Skeletal muscle cell (primary cell): ENCODE data around the gene NEK8.
"Not testable (repeated sequence)": the region's sequence is repeated elsewhere in the genome, so short reads cannot be mapped to it uniquely, and the experiment has no call there.

Source experiments
- DNase-seq: peaks from one replicate; pipeline ENCODE4 v3.0.0-alpha.2; 2010; ENCODE audit warnings: low read depth
- H3K4me3 ChIP-seq: 2 replicates; pipeline ENCODE4 v1.5.1; 2011; ENCODE audit warnings: low read depth, mild to moderate bottlenecking, control low read depth, low read length, moderate library complexity

NEK8 gene

GRCh38 chr17:28755486-28755885 lies 26.9 kb downstream of the NEK8 start:
- DNase-seq: no peak
- H3K4me3 ChIP-seq: no peak overlapping the region

- DNase-seq: no peak
- H3K4me3 ChIP-seq: no peak overlapping the region
These were observed 27.6 kb downstream of the NEK8 start for GRCh38 chr17:28756049-28756804.

GRCh38 chr17:28758411-28759121 lies 30.0 kb downstream of the NEK8 start:
- no peak overlapping the region for H3K4me3 ChIP-seq
- DNase-seq: no peak

GRCh38 chr17:28759256-28759865 lies 30.8 kb downstream of the NEK8 start:
- no peak for DNase-seq
- no peak overlapping the region for H3K4me3 ChIP-seq

GRCh38 chr17:28760601-28761562 lies 32.3 kb downstream of the NEK8 start:
- no peak overlapping the region for H3K4me3 ChIP-seq
- peak; percentile 18 for DNase-seq

- DNase-seq: no peak
These were observed 34.7 kb downstream of the NEK8 start for GRCh38 chr17:28763137-28763799.

GRCh38 chr17:28763804-28764266 lies 35.2 kb downstream of the NEK8 start:
- peak; percentile 17 for DNase-seq
- H3K4me3 ChIP-seq: no peak overlapping the region

More at GRCh38 chr17:28763137-28763799, 34.7 kb downstream of the NEK8 start:
- H3K4me3 ChIP-seq: no peak overlapping the region

- H3K4me3 ChIP-seq: no peak overlapping the region
- DNase-seq: no peak
These were observed 36.5 kb downstream of the NEK8 start for GRCh38 chr17:28765038-28765437.

- no peak for DNase-seq
- no peak overlapping the region for H3K4me3 ChIP-seq
These were observed 45.1 kb downstream of the NEK8 start for GRCh38 chr17:28773736-28774135.

GRCh38 chr17:28774206-28774605 lies 45.6 kb downstream of the NEK8 start:
- DNase-seq: no peak
- H3K4me3 ChIP-seq: no peak overlapping the region

- H3K4me3 ChIP-seq: no peak overlapping the region
These were observed 48.6 kb downstream of the NEK8 start for GRCh38 chr17:28777178-28777577.

GRCh38 chr17:28779601-28780000 lies 51.0 kb downstream of the NEK8 start:
- DNase-seq, H3K4me3 ChIP-seq: not testable (repeated sequence)

More at GRCh38 chr17:28777178-28777577, 48.6 kb downstream of the NEK8 start:
- DNase-seq: no peak

- no peak overlapping the region for H3K4me3 ChIP-seq
- DNase-seq: no peak
These were observed 54.6 kb downstream of the NEK8 start for GRCh38 chr17:28783161-28783560.

- DNase-seq: no peak
- no peak overlapping the region for H3K4me3 ChIP-seq
These were observed 59.5 kb downstream of the NEK8 start for GRCh38 chr17:28788100-28788499.
